IPS DF 4.7 (cell line): ENCODE results near the gene SEC14L3.

Experiments used
- DNase-seq: peaks from one replicate; pipeline ENCODE4 v3.0.0-alpha.2; 2013; ENCODE audit warnings: low spot score; ENCODE audit errors: extremely low read depth

Gene SEC14L3

DNA sequence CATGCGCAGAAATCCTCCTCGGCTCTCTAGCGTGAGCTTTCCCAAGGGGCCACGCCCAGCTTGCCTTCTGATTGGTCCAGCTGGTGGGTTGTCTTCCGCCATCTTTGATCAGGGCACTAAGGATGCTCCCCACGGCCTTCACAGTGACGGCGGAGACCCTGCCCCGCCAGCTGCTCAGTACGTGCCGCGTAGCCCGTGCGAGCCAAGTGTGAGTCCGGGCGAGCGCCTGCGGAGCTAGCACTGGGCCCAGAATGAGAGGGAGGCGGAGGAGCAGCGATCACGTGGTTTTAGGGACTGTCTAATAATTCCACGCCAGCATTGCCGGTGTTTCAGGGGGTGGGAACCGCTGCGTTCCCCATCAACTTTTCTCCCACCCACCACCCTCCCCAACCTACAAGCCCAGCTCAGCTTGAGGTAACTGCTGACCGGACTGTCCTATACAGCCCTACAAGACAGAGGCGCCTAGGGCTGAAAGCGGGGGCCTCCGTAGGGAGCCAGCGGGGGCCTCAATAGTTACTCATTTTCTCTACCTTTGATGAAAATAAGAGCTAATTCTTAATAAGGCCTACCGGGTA lies 47.8 kb downstream of the SEC14L3 start:
- peak; percentile 100 for DNase-seq

DNA sequence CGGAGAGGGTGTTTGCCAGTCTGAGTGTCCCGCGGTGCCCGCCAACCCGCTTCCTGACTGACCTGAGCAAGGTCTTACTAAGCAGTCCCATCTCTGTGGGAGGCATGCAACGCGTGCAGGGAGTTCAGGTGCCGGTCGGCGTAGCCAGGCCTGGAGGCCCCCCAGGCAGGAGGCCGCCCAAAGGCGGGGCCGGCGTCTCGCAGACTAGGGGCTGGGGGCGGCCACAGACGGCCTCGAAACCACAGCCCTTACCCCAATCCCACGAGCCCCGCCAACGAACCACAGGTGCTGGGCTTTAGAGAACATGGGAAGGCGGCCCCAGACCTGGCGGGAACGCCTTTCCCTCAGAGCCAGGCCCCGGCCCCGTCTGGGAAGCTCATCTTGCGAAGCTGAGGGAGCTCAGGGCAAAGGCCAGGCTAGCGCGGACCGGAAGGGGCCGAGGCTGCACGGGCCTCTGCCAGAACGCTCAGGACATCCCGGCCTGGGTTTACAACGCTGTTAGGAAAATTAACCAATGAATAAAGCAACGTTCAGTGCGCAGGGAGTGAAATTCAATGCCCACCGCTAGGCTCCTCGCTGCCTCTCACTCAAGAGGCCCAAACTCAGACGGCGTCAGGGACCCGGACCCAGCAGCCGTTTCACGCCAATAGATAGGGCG lies 48.4 kb downstream of the SEC14L3 start:
- DNase-seq = no peak

DNA sequence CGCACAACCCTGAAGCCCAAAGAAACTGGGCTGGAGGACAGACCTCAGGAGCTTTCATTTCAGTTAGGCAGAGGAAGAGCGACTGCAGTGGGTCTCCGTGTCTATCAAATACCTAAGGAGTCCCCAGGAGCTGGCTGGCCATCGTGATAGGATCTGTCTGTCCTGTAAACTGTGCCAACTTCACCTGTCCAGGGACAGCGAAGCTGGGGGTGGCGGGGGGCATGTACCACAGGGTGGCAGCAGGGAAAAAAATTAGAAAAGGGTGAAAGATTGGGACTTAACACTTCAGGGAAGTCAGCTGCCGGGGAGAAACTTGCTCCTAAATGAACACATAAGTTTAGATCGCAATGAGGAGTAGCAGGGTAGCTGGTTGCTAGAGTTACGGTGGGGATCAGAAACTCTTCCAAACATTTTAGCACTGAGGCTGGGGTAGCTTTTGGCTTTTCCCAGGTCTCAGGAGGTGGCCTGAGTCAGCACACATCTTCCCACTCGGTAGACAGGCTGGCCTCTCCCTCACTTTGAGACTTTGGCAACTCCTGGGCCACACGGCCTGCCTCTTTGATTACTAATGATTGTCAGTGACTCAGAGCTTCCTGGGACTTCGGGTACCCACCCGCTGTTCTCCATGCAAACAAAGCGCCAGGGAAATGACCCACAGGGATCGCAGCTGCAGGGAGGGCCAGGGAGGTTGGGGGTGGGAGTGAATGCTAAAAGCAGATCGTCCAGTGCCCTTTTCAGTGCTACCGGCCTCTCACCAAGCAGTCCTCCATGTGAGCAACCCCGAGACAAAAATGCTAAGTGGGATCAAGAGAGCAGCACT lies 49.1 kb downstream of the SEC14L3 start:
- no peak for DNase-seq

DNA sequence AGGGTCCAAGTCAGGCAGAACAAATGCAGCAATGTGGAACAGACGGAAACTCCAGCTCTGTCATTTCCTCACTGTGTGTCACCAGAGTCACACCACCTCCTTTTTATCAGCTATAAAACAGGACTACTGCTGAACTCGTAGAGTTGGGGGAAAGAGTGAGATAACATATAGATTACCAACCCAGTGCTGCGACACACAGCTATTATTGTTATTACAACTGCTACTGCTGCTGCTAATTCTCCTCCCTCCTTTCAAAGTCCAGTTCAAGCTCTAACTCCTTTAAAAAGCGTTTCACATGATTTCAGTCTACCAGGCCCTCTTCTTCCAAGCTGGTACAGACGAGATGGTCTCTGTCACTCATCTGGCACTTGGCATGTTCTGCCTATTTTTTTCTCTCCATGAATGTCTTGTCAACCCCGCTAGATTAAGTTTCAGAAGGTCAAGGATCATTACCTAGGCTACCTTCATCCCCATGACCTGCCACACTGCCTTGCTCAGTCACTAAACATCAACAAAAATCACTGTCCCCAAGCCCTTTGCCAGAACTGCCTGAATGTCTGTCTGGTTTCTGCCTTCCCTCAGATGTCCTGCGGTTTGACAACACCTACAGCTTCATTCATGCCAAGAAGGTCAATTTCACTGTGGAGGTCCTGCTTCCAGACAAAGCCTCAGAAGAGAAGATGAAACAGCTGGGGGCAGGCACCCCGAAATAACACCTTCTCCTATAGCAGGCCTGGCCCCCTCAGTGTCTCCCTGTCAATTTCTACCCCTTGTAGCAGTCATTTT lies 49.9 kb downstream of the SEC14L3 start:
- no peak for DNase-seq

DNA sequence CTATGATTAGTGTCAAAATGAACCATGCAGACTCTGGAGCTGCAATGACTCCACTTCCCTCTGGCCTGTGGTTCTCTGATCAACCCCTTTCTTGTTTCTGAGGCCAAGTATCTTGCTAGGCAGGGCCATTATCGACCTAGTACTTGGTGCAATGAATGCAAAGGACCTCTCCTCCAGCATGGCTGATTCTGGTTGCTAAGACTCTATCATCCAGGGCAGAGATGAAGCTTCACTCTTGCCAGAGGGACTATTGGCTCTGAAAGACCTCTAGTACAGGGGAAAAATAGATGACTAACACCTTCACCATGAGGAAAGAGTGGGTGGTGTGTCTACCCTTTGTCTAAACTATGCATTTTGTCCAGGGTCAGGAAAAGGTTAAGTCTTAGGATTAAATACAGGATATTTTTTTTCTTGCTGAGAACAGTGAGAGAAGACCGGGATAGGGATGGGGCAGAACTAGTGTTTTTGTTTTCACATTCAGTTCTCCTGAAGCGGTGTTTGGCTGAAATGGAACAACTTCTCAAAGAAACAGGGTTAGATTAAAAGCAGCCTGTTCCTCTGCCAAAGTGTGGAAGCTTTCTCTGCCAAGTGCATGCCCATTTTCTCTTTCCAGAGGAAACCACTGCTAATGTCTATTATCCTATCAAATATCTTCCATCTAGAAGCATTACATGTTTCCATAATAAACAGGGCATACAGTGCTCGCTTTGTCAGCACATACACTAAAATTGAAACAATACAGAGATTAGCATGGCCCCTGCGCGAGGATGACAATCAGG lies 51.3 kb downstream of the SEC14L3 start:
- no peak for DNase-seq

DNA sequence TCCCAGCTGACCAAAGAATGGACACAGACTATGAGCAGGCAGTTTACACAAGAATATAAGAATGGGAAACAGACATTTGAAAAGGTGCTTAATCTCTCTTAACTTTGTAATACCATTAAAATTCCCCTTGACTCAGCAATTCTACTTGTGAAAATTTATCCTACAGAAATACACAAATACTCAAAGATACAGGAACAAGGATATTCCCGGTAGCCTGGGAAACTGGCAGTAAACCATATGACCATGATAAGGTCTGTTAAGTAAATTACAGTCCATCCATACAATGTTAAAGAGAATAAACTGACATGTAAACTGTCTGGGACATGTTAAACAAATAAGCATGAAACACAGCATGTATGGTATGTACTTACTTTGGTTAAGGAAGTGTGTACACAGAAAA lies 55.0 kb downstream of the SEC14L3 start:
- DNase-seq = no peak

DNA sequence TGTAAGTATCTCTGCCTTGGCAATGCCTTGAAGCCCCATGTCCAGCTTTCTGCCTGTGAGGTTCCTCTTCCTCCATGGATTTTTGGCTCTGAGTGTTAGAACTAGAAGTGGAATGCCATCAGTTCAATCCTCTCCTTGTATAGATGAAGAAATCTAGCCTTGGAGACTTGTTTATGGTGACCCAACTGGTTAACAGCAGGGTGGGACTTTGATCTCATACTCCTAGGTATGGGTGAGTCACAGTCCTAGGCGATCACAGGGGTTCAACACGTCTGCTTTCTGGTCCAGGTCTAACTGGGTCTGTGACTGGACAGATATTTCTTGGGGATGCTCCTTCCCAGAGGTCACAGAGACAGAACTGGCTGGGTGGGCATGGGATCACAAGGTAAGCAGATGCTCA lies 55.4 kb downstream of the SEC14L3 start:
- no peak for DNase-seq

DNA sequence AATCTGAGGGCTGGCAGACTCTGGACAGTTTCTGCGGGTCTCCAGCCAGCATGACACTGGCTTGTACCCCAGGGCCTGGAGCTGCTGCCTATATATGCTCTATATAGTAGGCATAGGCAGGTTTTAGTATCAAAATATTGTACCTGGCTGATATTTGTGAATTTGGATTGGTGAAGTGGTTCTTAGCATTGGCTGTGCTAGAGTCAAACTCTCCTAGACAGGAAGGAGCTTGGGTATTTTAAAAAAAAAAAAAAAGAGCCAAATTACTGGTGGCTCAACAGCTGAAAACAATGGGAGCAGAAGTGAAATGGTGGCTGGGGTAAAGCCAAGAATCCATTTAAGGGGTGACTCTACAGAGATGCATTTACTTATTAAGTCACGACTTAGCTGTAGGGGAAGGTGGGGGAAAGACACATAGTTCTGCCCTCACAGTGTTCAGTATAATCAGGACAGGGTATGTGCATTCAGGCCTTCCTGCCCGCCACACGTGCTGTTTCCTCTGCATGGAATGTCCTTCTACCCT lies 57.2 kb downstream of the SEC14L3 start:
- DNase-seq = no peak

DNA sequence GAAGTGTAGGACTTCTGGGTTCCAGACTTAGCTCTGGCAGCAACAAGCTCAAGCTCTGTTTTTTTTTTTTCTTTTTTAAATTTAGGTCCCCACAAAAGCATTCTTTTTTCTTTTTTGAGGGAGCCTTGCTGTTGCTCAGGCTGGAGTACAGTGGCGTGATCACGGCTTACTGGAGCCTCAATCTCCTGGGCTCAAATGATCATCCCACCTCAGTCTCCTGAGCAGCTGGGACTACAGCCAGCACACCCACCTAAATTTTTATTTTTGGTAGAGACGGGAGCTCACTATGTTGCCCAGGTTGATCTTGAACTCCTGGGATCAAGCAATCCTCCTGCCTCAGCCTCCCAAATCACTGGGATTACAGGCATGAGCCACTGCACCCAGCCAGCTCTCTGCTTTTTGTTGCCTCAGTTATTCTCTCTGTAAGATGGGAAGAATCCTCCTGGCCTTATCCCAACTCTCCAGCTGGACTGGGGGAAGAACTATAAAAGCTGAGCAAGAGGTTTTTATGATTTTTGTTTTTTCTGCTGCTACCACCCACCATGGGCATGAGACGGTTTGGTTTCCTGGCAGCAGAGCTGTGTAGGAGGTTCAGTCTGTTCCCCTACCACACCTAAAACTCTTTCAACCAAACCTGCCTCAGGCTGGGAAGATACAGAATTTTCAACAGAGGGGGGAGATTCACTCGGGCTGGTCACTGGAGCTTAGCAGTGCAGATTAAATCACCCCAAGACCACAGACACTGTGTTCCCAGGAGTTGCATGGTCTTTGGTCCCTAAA lies 57.9 kb downstream of the SEC14L3 start:
- no peak for DNase-seq

DNA sequence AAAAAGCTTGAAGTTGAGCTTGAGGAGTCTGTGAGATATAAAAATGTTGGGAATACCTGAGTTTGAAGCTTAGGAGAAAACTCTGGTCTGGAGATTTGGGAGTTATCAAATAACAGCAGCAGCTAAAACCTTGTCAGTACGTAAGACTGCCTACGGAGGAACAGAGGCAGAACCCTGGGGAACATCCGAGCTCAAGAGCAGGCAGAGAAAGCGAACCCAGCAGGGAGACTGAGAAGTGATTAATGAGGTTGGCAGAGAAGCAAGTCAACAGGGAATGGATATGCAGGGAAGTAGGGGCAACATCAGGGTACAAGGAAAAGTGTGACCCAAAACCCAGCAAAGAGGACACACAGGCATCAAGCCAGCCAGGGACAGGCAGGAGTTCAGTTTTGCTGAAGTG lies 58.8 kb downstream of the SEC14L3 start:
- DNase-seq = no peak

DNA sequence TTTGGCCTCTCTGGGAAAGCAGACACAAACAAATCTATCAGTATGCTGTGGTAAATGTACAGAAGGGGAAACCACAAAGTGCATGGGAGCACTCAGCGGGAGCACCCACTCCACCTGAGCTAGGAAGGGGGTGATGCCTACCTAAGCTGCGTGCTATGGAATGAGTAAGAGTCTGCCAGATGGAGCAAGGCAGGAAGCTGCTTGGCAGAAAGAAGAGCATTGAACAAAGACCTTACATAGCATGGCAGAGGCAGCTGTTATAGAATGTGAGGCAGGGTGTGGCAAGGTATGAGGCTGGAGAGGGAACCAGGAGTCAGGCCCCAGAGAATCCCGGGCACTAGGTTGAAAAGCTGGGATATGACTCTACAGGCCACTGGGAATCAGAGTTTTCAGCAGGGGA lies 60.0 kb downstream of the SEC14L3 start:
- DNase-seq = no peak
